Naive thymus-derived CD4-positive, alpha-beta T cell (primary cell): Measurements from ENCODE around the gene OSBPL5. TPM values are rescaled to one million over a fixed set of nuclear protein-coding genes. Genes with fewer than 3 reads are reported as not detected.
A peak's percentile ranks its signal among the peaks of the same experiment; 100 is the strongest.

Experiments
- ATAC-seq: fragments of 150-1000 bp; cut with Tn5 transposase; 2 replicates; pipeline ENCODE4 v1.10.0; 2021; ENCODE audit warnings: mild to moderate bottlenecking, moderate library complexity
- CTCF ChIA-PET: fragments of 350-600 bp; sonication (Branson Sonifier 250); formaldehyde crosslinking; loops from one replicate; lab custom pipeline; 2021; ENCODE audit warnings: antibody characterized with exemption; lab: Charles Lee
- POLR2A ChIA-PET: fragments of 350-600 bp; sonication (Branson Sonifier 250); formaldehyde crosslinking; loops from one replicate; lab custom pipeline; 2021; ENCODE audit warnings: antibody characterized with exemption, inconsistent platforms; lab: Charles Lee
- DNase-seq, 9 donors: peaks; one replicate each; pipeline versions ENCODE4 v3.0.0 to v3.0.0-alpha.2; 2020 to 2022; ENCODE audit warnings: mixed read lengths in 1 of 9
- H3K27ac ChIP-seq: one replicate; pipeline ENCODE4 v1.7.0; 2013; ENCODE audit warnings: mild to moderate bottlenecking, low read depth, low read length, moderate library complexity
- H3K27me3 ChIP-seq, 2 donors: one replicate each; pipeline ENCODE4 v1.7.0; 2013; ENCODE audit warnings: low read length in 2 of 2, mild to moderate bottlenecking in 2 of 2, moderate library complexity in 2 of 2; ENCODE audit not compliant: control insufficient read depth in 2 of 2, insufficient read depth in 2 of 2
- H3K36me3 ChIP-seq, 3 experiments: 1 replicate in 2 of 3; 2 replicates in 1 of 3; pipeline ENCODE4 v1.7.0; 2013; ENCODE audit warnings: low read length in 3 of 3, mild to moderate bottlenecking in 3 of 3, moderate library complexity in 1 of 3; ENCODE audit not compliant: insufficient read depth in 3 of 3, control insufficient read depth in 2 of 3
- H3K4me1 ChIP-seq, 2 donors: one replicate each; pipeline ENCODE4 v1.7.0; 2013; ENCODE audit warnings: low read length in 2 of 2, mild to moderate bottlenecking in 2 of 2, moderate library complexity in 1 of 2; ENCODE audit not compliant: control insufficient read depth in 2 of 2, insufficient read depth in 2 of 2
- H3K4me3 ChIP-seq: 2 replicates; pipeline ENCODE4 v1.7.0; 2013; ENCODE audit warnings: mild to moderate bottlenecking, low read length
- H3K9me3 ChIP-seq, 3 experiments: 1 replicate in 2 of 3; 2 replicates in 1 of 3; pipeline ENCODE4 v1.7.0; 2013; ENCODE audit warnings: low read length in 3 of 3; ENCODE audit not compliant: control insufficient read depth in 2 of 3
- H3K27ac Mint-ChIP-seq, 9 donors: one replicate each; pipeline ENCODE4 v1.8.0; 2020 to 2022; ENCODE audit warnings: mixed read lengths in 9 of 9, mild to moderate bottlenecking in 8 of 9, moderate library complexity in 5 of 9, inconsistent platforms in 2 of 9
- H3K27me3 Mint-ChIP-seq, 5 donors: one replicate each; pipeline ENCODE4 v1.8.0; 2021 to 2022; ENCODE audit warnings: mixed read lengths in 5 of 5, mild to moderate bottlenecking in 1 of 5
- H3K36me3 Mint-ChIP-seq, 5 donors: one replicate each; pipeline ENCODE4 v1.8.0; 2020 to 2022; ENCODE audit warnings: mixed read lengths in 5 of 5, mild to moderate bottlenecking in 3 of 5, inconsistent platforms in 1 of 5
- H3K4me1 Mint-ChIP-seq, 7 donors: one replicate each; pipeline ENCODE4 v1.8.0; 2020 to 2022; ENCODE audit warnings: mixed read lengths in 7 of 7, mild to moderate bottlenecking in 3 of 7, inconsistent platforms in 1 of 7
- H3K4me3 Mint-ChIP-seq, 10 donors: one replicate each; pipeline ENCODE4 v1.8.0; 2020 to 2022; ENCODE audit warnings: mild to moderate bottlenecking in 10 of 10, mixed read lengths in 10 of 10, moderate library complexity in 6 of 10, inconsistent platforms in 2 of 10
- H3K9me3 Mint-ChIP-seq, 11 donors: one replicate each; pipeline ENCODE4 v1.8.0; 2020 to 2022; ENCODE audit warnings: mixed read lengths in 11 of 11, mild to moderate bottlenecking in 4 of 11, inconsistent platforms in 1 of 11, moderate library complexity in 1 of 11
- intact Hi-C, 2 donors: fragments of 100-400 bp; cut with micrococcal nuclease; formaldehyde crosslinking; loops; one replicate each; pipeline ENCODE4 v1.15.1; 2023
- polyA plus RNA-seq, 2 donors: library from polyadenylated mRNA; unstranded; fragments of 300-500 nt; fragmentation: Illumina TruSeq; gene quantifications; one replicate each; pipeline ENCODE4 v1.2.3, GENCODE V29; 2021
- total RNA-seq, 6 experiments: library from RNA in 5 of 6; stranded (reverse) in 5 of 6; gene quantifications; 1 replicate in 5 of 6; 2 replicates in 1 of 6; pipeline ENCODE4 v1.2.3 and lab custom pipeline; 2021 to 2026

Gene OSBPL5
- total and polyA plus RNA-seq, 7 experiments from 2014 or later = 0.51 to 76.7 (median 5.5) TPM

GRCh38 chr11:3155691-3156258 lies 9.3 kb downstream of the OSBPL5 start:
- H3K9me3 Mint-ChIP-seq = no peaks in the 10 kb centered on the region
- ATAC-seq = no peak
- intact Hi-C loops = no loop called here
- no peak for DNase-seq
- no peaks in the 10 kb centered on the region for H3K27me3 ChIP-seq
- H3K36me3 Mint-ChIP-seq = no peaks in the 10 kb centered on the region
- H3K27ac ChIP-seq = no peak overlapping the region
- peaks cover 0 to 42% (median 15%) of the 10 kb centered on the region in 7 donors for H3K4me1 Mint-ChIP-seq
- H3K27me3 Mint-ChIP-seq = peaks cover 0 to 14% (median 0%) of the 10 kb centered on the region in 5 donors
- H3K9me3 ChIP-seq = no peaks in the 10 kb centered on the region
- no peaks in the 10 kb centered on the region for H3K4me1 ChIP-seq
- ChIA-PET POLR2A (no interaction called here), CTCF (no interaction called here)
- no peaks in the 10 kb centered on the region for H3K36me3 ChIP-seq
- H3K4me3 ChIP-seq = no peak overlapping the region
- no peak overlapping the region for H3K4me3 Mint-ChIP-seq
- H3K27ac Mint-ChIP-seq = no peak overlapping the region

DNA sequence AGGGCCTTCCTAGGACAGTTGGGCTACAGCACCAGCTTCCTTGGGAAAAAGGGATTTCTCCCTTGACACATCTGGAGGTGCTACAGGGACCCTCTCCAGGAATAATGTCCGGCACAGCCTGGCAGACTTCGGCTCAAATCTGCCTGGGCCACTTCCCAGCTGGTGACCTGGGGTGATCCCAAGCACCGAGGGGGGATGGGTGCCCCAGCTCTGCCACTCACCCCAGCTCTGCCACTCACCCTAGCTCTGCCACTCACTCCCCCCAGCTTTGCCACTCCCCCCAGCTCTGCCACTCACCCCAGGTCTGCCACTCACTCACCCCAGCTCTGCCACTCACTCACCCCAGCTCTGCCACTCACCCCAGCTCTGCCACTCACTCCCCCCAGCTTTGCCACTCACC lies 9.9 kb downstream of the OSBPL5 start:
- ATAC-seq = no peak
- Mint-ChIP-seq H3K27me3 (peaks cover 0 to 8% (median 0%) of the 10 kb centered on the region in 5 donors), H3K4me1 (peaks cover 0 to 45% (median 12%) of the 10 kb centered on the region in 7 donors), H3K27ac (no peak overlapping the region), H3K36me3 (no peaks in the 10 kb centered on the region), H3K4me3 (no peak overlapping the region), H3K9me3 (no peaks in the 10 kb centered on the region)
- no peaks in the 10 kb centered on the region for H3K4me1 ChIP-seq
- no peak overlapping the region for H3K27ac ChIP-seq
- intact Hi-C loops = no loop called here
- DNase-seq = no peak
- no peaks in the 10 kb centered on the region for H3K9me3 ChIP-seq
- H3K27me3 ChIP-seq = no peaks in the 10 kb centered on the region
- POLR2A ChIA-PET = no interaction called here
- H3K4me3 ChIP-seq = no peak overlapping the region
- H3K36me3 ChIP-seq = no peaks in the 10 kb centered on the region
- CTCF ChIA-PET = no interaction called here

DNA sequence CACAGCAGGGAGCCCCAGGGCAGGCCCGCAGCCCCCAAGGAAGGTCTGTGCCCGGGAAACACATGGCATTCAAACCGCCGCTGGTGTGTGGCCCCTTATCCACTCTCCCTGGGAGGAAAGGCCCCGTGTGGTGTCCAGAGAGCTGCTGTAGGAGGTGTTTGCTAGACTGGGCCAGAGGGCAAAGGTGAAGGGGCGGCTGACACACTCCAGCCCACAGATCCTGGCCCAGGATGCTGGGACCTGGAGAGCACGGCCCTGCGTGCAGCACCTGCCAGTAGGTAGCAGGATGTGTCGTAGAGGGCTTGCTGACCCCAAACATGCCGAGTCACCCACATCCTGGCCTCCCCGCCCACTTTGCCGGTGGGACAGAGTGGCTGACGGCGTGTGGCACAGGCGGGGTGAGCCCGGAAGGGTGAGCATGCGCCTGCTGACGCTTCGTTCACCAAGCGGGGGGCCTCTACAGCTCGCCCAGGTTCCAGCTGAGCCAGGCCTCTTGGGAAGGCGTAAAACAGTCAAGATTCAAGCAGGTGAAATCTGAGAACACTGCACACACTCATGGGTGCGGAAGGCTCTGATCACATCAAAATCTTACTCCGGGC lies 11.0 kb downstream of the OSBPL5 start:
- Mint-ChIP-seq H3K27ac (no peak overlapping the region), H3K9me3 (no peaks in the 10 kb centered on the region), H3K4me3 (no peak overlapping the region), H3K27me3 (peaks cover 0 to 4% (median 0%) of the 10 kb centered on the region in 5 donors), H3K36me3 (no peaks in the 10 kb centered on the region), H3K4me1 (peaks cover 0 to 51% (median 12%) of the 10 kb centered on the region in 7 donors)
- H3K4me3 ChIP-seq = no peak overlapping the region
- ChIA-PET POLR2A (no interaction called here), CTCF (no interaction called here)
- no peak for DNase-seq
- intact Hi-C loops = no loop called here
- H3K27ac ChIP-seq = no peak overlapping the region
- H3K27me3 ChIP-seq = no peaks in the 10 kb centered on the region
- no peaks in the 10 kb centered on the region for H3K4me1 ChIP-seq
- H3K9me3 ChIP-seq = no peaks in the 10 kb centered on the region
- ATAC-seq = peak; percentile 51
- no peaks in the 10 kb centered on the region for H3K36me3 ChIP-seq

DNA sequence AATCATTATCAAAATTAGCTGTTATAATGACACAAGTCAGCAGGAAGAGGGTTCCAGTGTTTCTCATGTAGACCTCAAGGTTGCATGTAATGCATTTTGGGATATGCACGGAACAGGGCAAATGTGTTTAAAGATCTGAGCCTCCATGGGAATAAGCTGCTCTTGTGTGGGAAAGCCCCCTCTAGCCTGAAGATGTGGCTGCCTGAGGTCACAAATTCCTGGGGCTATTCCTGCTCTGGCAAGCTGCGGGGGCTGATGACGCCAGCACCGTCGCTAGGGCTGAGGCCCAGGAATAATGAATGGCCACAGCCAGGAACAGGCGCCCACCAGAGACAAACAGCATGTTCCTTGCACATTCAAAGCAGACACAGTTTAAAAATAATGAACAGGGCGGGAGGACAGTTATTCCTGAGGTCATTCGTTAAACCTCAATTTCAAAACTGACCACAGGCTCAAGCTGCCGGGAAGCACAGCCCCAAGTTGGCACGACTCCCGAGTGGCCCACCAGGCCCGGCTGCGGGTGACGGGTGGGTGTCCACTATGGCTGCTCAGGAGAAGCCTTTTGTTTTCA lies 11.7 kb downstream of the OSBPL5 start:
- no peak for ATAC-seq
- POLR2A ChIA-PET = no interaction called here
- Histone ChIP-seq H3K4me1 (no peaks in the 10 kb centered on the region), H3K36me3 (no peaks in the 10 kb centered on the region), H3K4me3 (no peak overlapping the region), H3K27me3 (no peaks in the 10 kb centered on the region), H3K27ac (no peak overlapping the region), H3K9me3 (no peaks in the 10 kb centered on the region)
- peaks cover 0 to 49% (median 9%) of the 10 kb centered on the region in 7 donors for H3K4me1 Mint-ChIP-seq
- intact Hi-C loops = no loop called here
- H3K9me3 Mint-ChIP-seq = no peaks in the 10 kb centered on the region
- CTCF ChIA-PET = interaction anchor here (0.9 kb wide), 1 partner anchor 62 kb away, joined by 3 read pairs; no protein-coding TSS in a partner anchor
- H3K4me3 Mint-ChIP-seq = no peak overlapping the region
- H3K27me3 Mint-ChIP-seq = peaks cover 0 to 2% (median 0%) of the 10 kb centered on the region in 5 donors
- no peaks in the 10 kb centered on the region for H3K36me3 Mint-ChIP-seq
- DNase-seq = no peak
- H3K27ac Mint-ChIP-seq = peak overlapping the region in 1 of 9 donors; percentile 28

DNA sequence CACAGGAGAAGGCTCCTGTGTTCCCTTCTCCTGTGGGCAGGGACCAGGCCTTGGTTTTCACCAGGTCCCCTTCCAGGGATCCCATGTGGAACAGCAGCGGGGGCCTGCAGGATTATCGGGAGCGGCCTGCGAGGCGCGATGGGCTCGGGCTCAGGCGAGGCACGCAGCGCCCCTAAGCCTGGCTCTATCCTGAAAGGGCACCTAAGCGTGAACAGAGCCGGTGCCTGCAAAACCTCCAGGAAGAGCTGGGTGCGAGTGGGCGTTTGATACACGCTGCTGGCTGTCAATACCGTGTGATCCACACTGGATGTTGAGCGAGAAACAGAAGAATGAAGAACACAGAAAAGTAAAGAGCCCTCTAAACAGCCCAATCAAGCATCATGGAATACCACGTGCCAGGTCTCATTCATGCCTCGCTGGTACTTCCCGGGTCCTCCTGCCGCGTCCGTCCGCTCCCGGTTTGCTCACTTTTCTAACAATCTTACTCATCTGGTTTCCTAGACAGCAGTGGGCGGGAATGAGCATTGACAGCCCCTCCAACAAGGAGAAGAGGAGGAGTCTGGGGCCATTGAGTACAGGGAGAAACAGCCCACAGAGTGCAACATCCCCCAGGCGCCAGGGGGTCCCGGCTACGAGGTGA lies 12.5 kb downstream of the OSBPL5 start:
- intact Hi-C loops = no loop called here
- ATAC-seq (no peak), DNase-seq (no peak)
- H3K27ac Mint-ChIP-seq = no peak overlapping the region
- H3K9me3 Mint-ChIP-seq = no peaks in the 10 kb centered on the region
- no peaks in the 10 kb centered on the region for H3K27me3 Mint-ChIP-seq
- Histone ChIP-seq H3K4me1 (no peaks in the 10 kb centered on the region), H3K9me3 (no peaks in the 10 kb centered on the region), H3K36me3 (no peaks in the 10 kb centered on the region), H3K27me3 (no peaks in the 10 kb centered on the region), H3K27ac (no peak overlapping the region), H3K4me3 (no peak overlapping the region)
- peaks cover 0 to 52% (median 6%) of the 10 kb centered on the region in 7 donors for H3K4me1 Mint-ChIP-seq
- ChIA-PET CTCF (interaction anchor here (0.9 kb wide), 1 partner anchor 61 kb away, joined by 3 read pairs; no protein-coding TSS in a partner anchor), POLR2A (no interaction called here)
- no peaks in the 10 kb centered on the region for H3K36me3 Mint-ChIP-seq
- H3K4me3 Mint-ChIP-seq = no peak overlapping the region

DNA sequence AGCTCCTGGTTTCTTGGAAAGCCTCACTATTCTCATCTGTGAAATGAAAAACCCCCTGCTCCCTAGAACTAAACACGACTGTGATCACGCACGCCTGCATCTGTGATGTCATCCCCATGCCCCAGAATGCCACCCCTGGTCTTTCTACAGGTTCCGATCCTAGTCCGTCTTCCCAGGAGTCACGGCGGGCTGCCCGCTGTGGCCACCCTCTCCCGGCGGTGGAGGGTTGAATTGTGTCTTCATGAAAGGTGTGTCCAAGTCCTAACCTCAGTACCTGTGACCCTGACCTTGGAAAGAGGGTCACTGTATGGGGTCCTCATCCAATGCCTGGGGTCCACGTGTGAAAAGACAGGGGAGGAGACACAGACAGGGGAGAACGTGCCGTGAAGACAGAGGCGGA lies 14.4 kb downstream of the OSBPL5 start:
- DNase-seq = no peak
- ATAC-seq = no peak
- no peak overlapping the region for H3K4me3 ChIP-seq
- ChIA-PET POLR2A (no interaction called here), CTCF (no interaction called here)
- no peaks in the 10 kb centered on the region for H3K36me3 ChIP-seq
- peak overlapping the region in 1 of 10 donors; percentile 3 for H3K4me3 Mint-ChIP-seq
- peaks cover 0 to 34% (median 0%) of the 10 kb centered on the region in 7 donors for H3K4me1 Mint-ChIP-seq
- H3K27me3 Mint-ChIP-seq = no peaks in the 10 kb centered on the region
- no peak overlapping the region for H3K27ac Mint-ChIP-seq
- H3K36me3 Mint-ChIP-seq = no peaks in the 10 kb centered on the region
- H3K27ac ChIP-seq = no peak overlapping the region
- intact Hi-C loops = no loop called here
- no peaks in the 10 kb centered on the region for H3K4me1 ChIP-seq
- H3K27me3 ChIP-seq = no peaks in the 10 kb centered on the region
- H3K9me3 Mint-ChIP-seq = no peaks in the 10 kb centered on the region
- H3K9me3 ChIP-seq = no peaks in the 10 kb centered on the region
